ENCODE data around the gene RNF151. TPM values are rescaled to one million over a fixed set of nuclear protein-coding genes. Genes with fewer than 3 reads are reported as not detected.
A peak's percentile ranks its signal among the peaks of the same experiment; 100 is the strongest.

RNF151 gene
- total RNA-seq, 6 experiments from 2014 or later, result not detected

- Histone ChIP-seq H3K27me3 (no peaks in the 10 kb centered on the region), H3K36me3 (peaks cover 0 to 13% (median 5%) of the 10 kb centered on the region in 4 donors), H3K9me3 (no peaks in the 10 kb centered on the region), H3K4me1 (peaks cover 0 to 36% (median 17%) of the 10 kb centered on the region in 4 donors), H3K4me3 (no peak overlapping the region), H3K27ac (no peak overlapping the region)
- no peak for DNase-seq
- 63% methylated on average over 8 of the region's 16 CpGs for WGBS (ENCODE audit: insufficient coverage, low coverage, low lambda C conversion rate, missing lambda C conversion rate)
- intact Hi-C loops (cut with DNase I), result no loop called here
- TF ChIP-seq POLR2A (IDR thresholded peaks at IDR 0.05), result no peak
- TF ChIP-seq, protein P1, sequence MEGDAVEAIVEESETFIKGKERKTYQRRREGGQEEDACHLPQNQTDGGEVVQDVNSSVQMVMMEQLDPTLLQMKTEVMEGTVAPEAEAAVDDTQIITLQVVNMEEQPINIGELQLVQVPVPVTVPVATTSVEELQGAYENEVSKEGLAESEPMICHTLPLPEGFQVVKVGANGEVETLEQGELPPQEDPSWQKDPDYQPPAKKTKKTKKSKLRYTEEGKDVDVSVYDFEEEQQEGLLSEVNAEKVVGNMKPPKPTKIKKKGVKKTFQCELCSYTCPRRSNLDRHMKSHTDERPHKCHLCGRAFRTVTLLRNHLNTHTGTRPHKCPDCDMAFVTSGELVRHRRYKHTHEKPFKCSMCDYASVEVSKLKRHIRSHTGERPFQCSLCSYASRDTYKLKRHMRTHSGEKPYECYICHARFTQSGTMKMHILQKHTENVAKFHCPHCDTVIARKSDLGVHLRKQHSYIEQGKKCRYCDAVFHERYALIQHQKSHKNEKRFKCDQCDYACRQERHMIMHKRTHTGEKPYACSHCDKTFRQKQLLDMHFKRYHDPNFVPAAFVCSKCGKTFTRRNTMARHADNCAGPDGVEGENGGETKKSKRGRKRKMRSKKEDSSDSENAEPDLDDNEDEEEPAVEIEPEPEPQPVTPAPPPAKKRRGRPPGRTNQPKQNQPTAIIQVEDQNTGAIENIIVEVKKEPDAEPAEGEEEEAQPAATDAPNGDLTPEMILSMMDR (IDR thresholded peaks at IDR 0.05), result no peak
- no peak for ATAC-seq
These were observed 40.6 kb downstream of the RNF151 start for GRCh38 chr16:2007081-2007836.

GRCh38 chr16:2008009-2008526 is 41.4 kb downstream of the RNF151 start:
- Histone ChIP-seq H3K36me3 (peaks cover 0 to 5% (median 1%) of the 10 kb centered on the region in 4 donors), H3K9me3 (no peaks in the 10 kb centered on the region), H3K4me1 (peaks cover 0 to 36% (median 17%) of the 10 kb centered on the region in 4 donors), H3K27me3 (no peaks in the 10 kb centered on the region), H3K4me3 (peak overlapping the region in 2 of 3 donors; percentile 95 to 99), H3K27ac (peak overlapping the region in 2 of 3 donors; percentile 17 to 86)
- no peak for DNase-seq
- TF ChIP-seq POLR2A (IDR thresholded peaks at IDR 0.05), result no peak
- TF ChIP-seq, protein P1 (IDR thresholded peaks at IDR 0.05), result no peak
- intact Hi-C loops (cut with DNase I), result no loop called here
- WGBS (ENCODE audit: insufficient coverage, low coverage, low lambda C conversion rate, missing lambda C conversion rate), result 3% methylated on average over 7 of the region's 15 CpGs
- ATAC-seq, result peak in 1 of 4 donors; percentile 10

GRCh38 chr16:2008631-2009163 is 42.0 kb downstream of the RNF151 start:
- ATAC-seq (peak; percentile 62 to 79 (median 77)), DNase-seq (peak; percentile 72 to 91 (median 90))
- no peaks in the 10 kb centered on the region for H3K36me3 ChIP-seq
- H3K27ac ChIP-seq, result peak overlapping the region; percentile 53 to 86 (median 80)
- H3K9me3 ChIP-seq, result no peaks in the 10 kb centered on the region
- H3K4me3 ChIP-seq, result peak overlapping the region; percentile 95 to 99 (median 95)
- intact Hi-C loops (cut with DNase I), result no loop called here
- TF ChIP-seq, protein P1 (IDR thresholded peaks at IDR 0.05), result no peak
- peak; percentile 57 for TF ChIP-seq POLR2A (IDR thresholded peaks at IDR 0.05)
- WGBS (ENCODE audit: insufficient coverage, low coverage, low lambda C conversion rate, missing lambda C conversion rate), result 0% methylated on average over 11 of the region's 23 CpGs
- H3K27me3 ChIP-seq, result no peaks in the 10 kb centered on the region
- peaks cover 0 to 34% (median 17%) of the 10 kb centered on the region in 4 donors for H3K4me1 ChIP-seq

DNA sequence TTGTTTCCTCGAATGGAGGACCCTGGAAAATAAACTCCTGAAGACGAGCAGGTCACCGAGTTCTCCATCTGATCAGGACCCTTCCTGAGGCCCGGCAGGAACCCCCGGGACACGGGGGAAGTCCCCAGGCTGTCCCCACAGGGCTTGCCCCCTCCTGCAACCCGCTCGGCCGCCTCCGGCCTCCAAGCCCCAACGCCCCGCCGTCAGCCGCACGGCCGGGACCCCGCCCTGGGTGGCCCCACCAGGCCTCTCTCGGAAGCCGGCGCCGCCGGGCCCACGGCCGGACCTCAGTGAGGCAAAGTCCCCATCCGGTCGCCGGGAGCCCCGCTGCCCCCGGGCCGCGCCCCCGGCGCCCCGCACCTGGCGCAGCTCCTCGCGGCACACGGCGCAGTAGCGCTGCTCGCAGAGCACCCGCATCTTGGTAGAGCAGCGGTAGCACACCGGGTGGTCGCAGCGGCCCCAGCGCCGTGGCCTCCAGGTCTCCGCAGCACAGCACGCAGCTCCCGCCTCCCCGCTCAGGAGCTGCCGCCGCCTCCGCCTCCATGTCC is 42.6 kb downstream of the RNF151 start:
- ATAC-seq, result peak in 2 of 4 donors; percentile 2 to 13
- peak in 2 of 3 donors; percentile 52 to 61 for DNase-seq
- H3K4me1 ChIP-seq, result peaks cover 0 to 28% (median 15%) of the 10 kb centered on the region in 4 donors
- H3K9me3 ChIP-seq, result no peaks in the 10 kb centered on the region
- TF ChIP-seq, protein P1 (IDR thresholded peaks at IDR 0.05), result no peak
- TF ChIP-seq POLR2A (IDR thresholded peaks at IDR 0.05), result no peak
- intact Hi-C loops (cut with DNase I), result no loop called here
- peak overlapping the region; percentile 95 to 99 (median 95) for H3K4me3 ChIP-seq
- H3K27ac ChIP-seq, result peak overlapping the region; percentile 53 to 86 (median 80)
- no peaks in the 10 kb centered on the region for H3K36me3 ChIP-seq
- 0% methylated on average over 1 of the region's 55 CpGs for WGBS (ENCODE audit: insufficient coverage, low coverage, low lambda C conversion rate, missing lambda C conversion rate)
- H3K27me3 ChIP-seq, result no peaks in the 10 kb centered on the region

Measured in right lobe of liver (tissue), 6 donors.